Liver (tissue), 9 donors: ENCODE results near the gene NFATC4. TPM values are rescaled to one million over a fixed set of nuclear protein-coding genes. Genes with fewer than 3 reads are reported as not detected.

Experiments used
- DNase-seq: peaks from one replicate; pipeline ENCODE4 v3.0.0-alpha.2; 2017; ENCODE audit warnings: low spot score
- H3K27ac ChIP-seq, 2 donors: one replicate each; pipeline ENCODE4 v1.7.0; 2013; ENCODE audit warnings: inconsistent platforms in 2 of 2, low read length in 2 of 2, control low read depth in 1 of 2, low read depth in 1 of 2, mild to moderate bottlenecking in 1 of 2
- H3K27me3 ChIP-seq, 4 donors: one replicate each; pipeline versions ENCODE4 v1.6.1 to v1.7.0; 2013; ENCODE audit warnings: low read length in 3 of 4, inconsistent platforms in 1 of 4, mild to moderate bottlenecking in 1 of 4, moderate library complexity in 1 of 4; ENCODE audit not compliant: control insufficient read depth in 4 of 4, insufficient read depth in 4 of 4
- H3K36me3 ChIP-seq, 4 donors: one replicate each; pipeline versions ENCODE4 v1.6.1 to v1.7.0; 2013; ENCODE audit warnings: low read length in 3 of 4, mild to moderate bottlenecking in 3 of 4, low read depth in 1 of 4, moderate library complexity in 1 of 4; ENCODE audit not compliant: control insufficient read depth in 4 of 4, insufficient read depth in 3 of 4
- H3K4me1 ChIP-seq, 4 donors: one replicate each; pipeline versions ENCODE4 v1.6.1 to v1.7.0; 2013; ENCODE audit warnings: low read length in 3 of 4, mild to moderate bottlenecking in 3 of 4, moderate library complexity in 1 of 4; ENCODE audit not compliant: control insufficient read depth in 4 of 4, insufficient read depth in 4 of 4
- H3K4me3 ChIP-seq, 3 donors: one replicate each; pipeline versions ENCODE4 v1.6.1 to v1.7.0; 2013; ENCODE audit warnings: low read length in 3 of 3, control low read depth in 1 of 3, low read depth in 1 of 3, mild to moderate bottlenecking in 1 of 3
- H3K9ac ChIP-seq, 2 donors: one replicate each; pipeline ENCODE4 v1.7.0; 2013; ENCODE audit warnings: low read length in 2 of 2, mild to moderate bottlenecking in 2 of 2, moderate library complexity in 2 of 2, control low read depth in 1 of 2, low read depth in 1 of 2
- H3K9me3 ChIP-seq, 4 donors: one replicate each; pipeline versions ENCODE4 v1.6.1 to v1.7.0; 2013; ENCODE audit warnings: low read length in 3 of 4; ENCODE audit not compliant: control insufficient read depth in 4 of 4
- ATF3 ChIP-seq: IDR thresholded peaks from 2 replicates; pipeline ENCODE4 v1.6.1; 2016; ENCODE audit warnings: antibody characterized with exemption
- CTCF ChIP-seq: fragments of 150-350 bp; IDR thresholded peaks from 2 replicates; pipeline ENCODE4 v1.5.1; 2017; ENCODE audit warnings: improper control_type of control experiment, low read depth, low read length; ENCODE audit not compliant: missing input control
- EGR1 ChIP-seq, 2 donors: IDR thresholded peaks; 2 replicates each; pipeline ENCODE4 v1.6.1; 2016 to 2018; ENCODE audit warnings: antibody characterized with exemption in 2 of 2, low read depth in 2 of 2
- FOXA1 ChIP-seq: IDR thresholded peaks from 2 replicates; pipeline ENCODE4 v1.6.1; 2016; ENCODE audit warnings: antibody characterized with exemption
- FOXA2 ChIP-seq: IDR thresholded peaks from 2 replicates; pipeline ENCODE4 v1.6.1; 2016; ENCODE audit warnings: antibody characterized with exemption
- GABPA ChIP-seq, 2 donors: IDR thresholded peaks in 1 of 2; conservative IDR thresholded peaks in 1 of 2; 2 replicates each; pipeline ENCODE4 v1.6.1; 2016; ENCODE audit warnings: antibody characterized with exemption in 2 of 2, mild to moderate bottlenecking in 1 of 2, moderate library complexity in 1 of 2
- HNF4A ChIP-seq, 2 donors: conservative IDR thresholded peaks; 2 replicates each; pipeline ENCODE4 v1.6.1; 2016; ENCODE audit warnings: antibody characterized with exemption in 2 of 2, mild to moderate bottlenecking in 2 of 2
- HNF4G ChIP-seq: IDR thresholded peaks from 2 replicates; pipeline ENCODE4 v1.6.1; 2016; ENCODE audit warnings: antibody characterized with exemption
- JUND ChIP-seq, 2 donors: IDR thresholded peaks; 2 replicates each; pipeline ENCODE4 v1.6.1; 2016; ENCODE audit warnings: antibody characterized with exemption in 2 of 2
- MAX ChIP-seq: IDR thresholded peaks from 2 replicates; pipeline ENCODE4 v1.6.1; 2016; ENCODE audit warnings: antibody characterized with exemption
- NR2F2 ChIP-seq: IDR thresholded peaks from 2 replicates; pipeline ENCODE4 v1.6.1; 2016; ENCODE audit warnings: antibody characterized with exemption
- RAD21 ChIP-seq, 2 donors: IDR thresholded peaks; 2 replicates each; pipeline ENCODE4 v1.6.1; 2016; ENCODE audit warnings: antibody characterized with exemption in 2 of 2, mild to moderate bottlenecking in 2 of 2
- REST ChIP-seq: IDR thresholded peaks from 2 replicates; pipeline ENCODE4 v1.6.1; 2016; ENCODE audit warnings: antibody characterized with exemption, mild to moderate bottlenecking
- RXRA ChIP-seq, 2 donors: IDR thresholded peaks; 2 replicates each; pipeline ENCODE4 v1.6.1; 2017 to 2018; ENCODE audit warnings: antibody characterized with exemption in 2 of 2, mild to moderate bottlenecking in 1 of 2
- SP1 ChIP-seq: IDR thresholded peaks from 2 replicates; pipeline ENCODE4 v1.6.1; 2018; ENCODE audit warnings: antibody characterized with exemption, mild to moderate bottlenecking
- TAF1 ChIP-seq: conservative IDR thresholded peaks from 2 replicates; pipeline ENCODE4 v1.6.1; 2016; ENCODE audit warnings: antibody characterized with exemption, mild to moderate bottlenecking
- YY1 ChIP-seq: IDR thresholded peaks from 2 replicates; pipeline ENCODE4 v1.6.1; 2016; ENCODE audit warnings: antibody characterized with exemption, mild to moderate bottlenecking
- ZBTB33 ChIP-seq: IDR thresholded peaks from 2 replicates; pipeline ENCODE4 v1.6.1; 2016; ENCODE audit warnings: antibody characterized with exemption
- WGBS: extraction: QIAGEN DNeasy Blood & Tissue Kit; methylation state at CpG from one replicate; pipeline ENCODE4 v1.1.7; 2013; 5-methylcytosine and 5-hydroxymethylcytosine counted together
- polyA plus RNA-seq, 2 donors: library from polyadenylated mRNA; stranded (reverse) in 1 of 2; unstranded in 1 of 2; fragments of 200-250 nt in 1 of 2; fragments of >200 nt in 1 of 2; fragmentation: Nextera tagmentation in 1 of 2; extraction: Ambion mirVana in 1 of 2; gene quantifications; one replicate each; pipeline versions ENCODE4 v1.2.1 to v1.2.3, GENCODE V29; 2013 to 2015
- total RNA-seq, 2 donors: library from RNA; depleted of rRNA; stranded (reverse); fragments of >200 nt; gene quantifications; one replicate each; pipeline ENCODE4 v1.2.3, GENCODE V29; 2014
- donor health status: healthy.
- donor health status: healthy.
- donor health status: healthy.
- donor health status: healthy.
- donor health status: healthy.

NFATC4 gene
- total and polyA plus RNA-seq, 4 donors = 1.0 to 3.6 (median 1.8) TPM

GRCh38 chr14:24426150-24426911 lies 58.3 kb downstream of the NFATC4 start:
- WGBS = 70% methylated on average over 2 of the region's 2 CpGs
- H3K4me3 ChIP-seq = no peak overlapping the region
- H3K36me3 ChIP-seq = no peaks in the 10 kb centered on the region
- H3K9ac ChIP-seq = no peak overlapping the region
- H3K9me3 ChIP-seq = no peaks in the 10 kb centered on the region
- peak overlapping the region; percentile 27 to 33 for H3K27ac ChIP-seq
- peaks cover 13 to 74% (median 60%) of the 10 kb centered on the region in 4 donors for H3K4me1 ChIP-seq
- no peak for DNase-seq
- TF ChIP-seq REST = no peak
- no peaks in the 10 kb centered on the region for H3K27me3 ChIP-seq

- DNase-seq = no peak
- Histone ChIP-seq H3K9ac (no peak overlapping the region), H3K27me3 (no peaks in the 10 kb centered on the region), H3K9me3 (no peaks in the 10 kb centered on the region), H3K4me3 (no peak overlapping the region), H3K4me1 (peaks cover 14 to 81% (median 67%) of the 10 kb centered on the region in 4 donors), H3K27ac (peak overlapping the region; percentile 44 to 53), H3K36me3 (peaks cover 0 to under 1% (median 0%) of the 10 kb centered on the region in 4 donors)
- TF ChIP-seq FOXA1 (no peak), RXRA (IDR thresholded peaks at IDR 0.05) (peak; percentile 70 to 79), YY1 (peak; percentile 57), EGR1 (IDR thresholded peaks at IDR 0.05; ENCODE audit: low read depth in 2 of 2) (no peak), SP1 (peak; percentile 92), HNF4A (conservative IDR thresholded peaks at IDR 0.05) (peak; percentile 94 to 96), GABPA (IDR thresholded peaks at IDR 0.05 in 1 of 2, conservative IDR thresholded peaks at IDR 0.05 in 1 of 2) (no peak), REST (no peak), FOXA2 (no peak), ZBTB33 (no peak), NR2F2 (no peak), MAX (peak; percentile 57), CTCF (no peak), TAF1 (no peak), JUND (IDR thresholded peaks at IDR 0.05) (peak in 1 of 2 donors; percentile 74), HNF4G (peak; percentile 90), ATF3 (no peak), RAD21 (IDR thresholded peaks at IDR 0.05) (peak; percentile 27 to 39)
- WGBS = 36% methylated on average over 8 of the region's 8 CpGs
Measured at GRCh38 chr14:24426912-24427536, 59.0 kb downstream of the NFATC4 start.
